Measurements from ENCODE around the gene ACTL6B. TPM values are rescaled to one million over a fixed set of nuclear protein-coding genes. Genes with fewer than 3 reads are reported as not detected.
A peak's percentile ranks its signal among the peaks of the same experiment; 100 is the strongest.

ACTL6B gene
- total RNA-seq (2021; fragmentation: NEBNext Ultra II Directional; extraction: Animal tissue kit (Norgen Biotek cat#: 25700)) (1.7 and 2.1 TPM in 2 replicates), polyA plus RNA-seq (2011; rRNA removed) (4.5 and 4.6 TPM in 2 replicates), polyA minus RNA-seq (2011; rRNA and poly(A)+ RNA removed) (0.51 and 0.60 TPM in 2 replicates)
- polyA plus RNA-seq (2011; cell fraction: cytosol; rRNA removed), result 2.7 TPM
- 3.4 TPM for polyA plus RNA-seq (2011; cell fraction: nucleus; rRNA removed)
- 1.6 to 4.0 TPM (median 3.0 TPM) in 4 replicates for polyA plus RNA-seq (2012, experiment 1 of 2)
- 2.3 TPM for polyA plus RNA-seq (2012, experiment 2 of 2)
- 1.1 TPM for polyA plus RNA-seq (2013, experiment 1 of 2)
- polyA plus RNA-seq (2013, experiment 2 of 2), result 1.0 TPM
- 2.4 TPM for polyA minus RNA-seq (2011; cell fraction: cytosol; rRNA and poly(A)+ RNA removed)
- 0.70 TPM for polyA minus RNA-seq (2011; cell fraction: nucleus; rRNA and poly(A)+ RNA removed)
- long read RNA-seq, experiment 1, partial matches to known transcripts, result 0 of 2 reads
- long read RNA-seq, experiment 1, other reads (novel, unspliced or antisense), result 1 of 2 reads
- long read RNA-seq, experiment 2, partial matches to known transcripts, result 1 of 3 reads
- long read RNA-seq, experiment 2, other reads (novel, unspliced or antisense), result 2 of 3 reads

DNA sequence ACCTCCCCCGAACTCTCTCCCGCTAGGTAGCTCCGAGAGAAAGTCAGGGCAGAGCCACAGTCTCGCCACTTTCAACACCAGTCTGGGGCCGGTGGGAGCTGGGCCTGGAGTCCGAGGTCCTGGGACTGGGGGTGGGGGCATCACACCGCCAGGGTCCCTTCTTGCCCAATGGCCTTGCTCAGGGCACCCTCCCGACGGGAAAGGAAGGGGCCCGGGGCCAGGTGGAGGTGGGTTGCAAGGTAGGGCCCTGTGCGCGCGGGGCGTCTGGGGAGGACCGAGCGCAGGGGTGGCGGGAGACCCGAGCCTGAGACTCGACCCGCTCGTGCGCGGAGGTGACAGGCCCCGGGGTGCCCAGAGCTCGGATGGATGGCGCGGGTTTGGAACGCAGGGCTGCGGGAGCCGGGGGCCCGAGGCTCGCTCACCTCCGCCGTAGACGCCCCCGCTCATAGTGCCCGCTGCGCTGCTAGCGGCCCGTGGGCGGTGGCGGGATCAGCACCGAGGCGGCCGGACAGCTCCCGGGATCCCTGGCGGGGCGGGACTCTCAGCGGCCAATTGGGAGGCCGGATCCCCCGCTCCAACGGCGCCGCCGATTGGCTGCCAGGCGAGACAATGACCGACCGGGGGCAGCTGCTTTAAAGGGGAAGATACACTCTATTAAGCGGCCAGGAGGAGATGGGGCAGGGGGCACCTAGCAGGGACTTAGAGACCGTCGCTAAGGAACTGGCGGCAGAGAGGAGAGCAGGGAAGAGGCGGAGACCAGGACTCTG is at the start of gene ACTL6B:
Gene ACTL6B, minus strand, starts transcription at position 541 of the 767 bp plus-strand sequence. Its CDS starts 94 bp downstream, at position 447.
- Histone ChIP-seq H2BK120ac (replicated peaks; ENCODE audit: low read depth, low read length) (no peak within 1 kb of the TSS), H2AK5ac (ENCODE audit: low read depth, low read length) (no peak within 1 kb of the TSS), H2BK5ac (ENCODE audit: low read depth, low read length) (no peak within 1 kb of the TSS), H3K4me3 (ENCODE audit: extremely low read depth in 1 of 4, insufficient read depth in 2 of 4, low read depth in 3 of 4, low read length in 4 of 4) (peak within 1 kb of the TSS; percentile 9 to 45 (median 24); a peak in 6 of 8 replicates), H3K9me3 (ENCODE audit: insufficient read depth in 2 of 2, low read depth in 1 of 2, low read length in 1 of 2) (no peaks in the 10 kb centered on the region), H3K14ac (ENCODE audit: insufficient read length) (no peak within 1 kb of the TSS), H4K5ac (ENCODE audit: insufficient read length, low read depth, low read length) (no peak within 1 kb of the TSS), H3K4ac (replicated peaks; ENCODE audit: insufficient read length, low read depth, low read length) (no peak within 1 kb of the TSS), H4K20me1 (replicated peaks in 1 of 2; ENCODE audit: control insufficient read depth in 1 of 2, insufficient read depth in 2 of 2, low read length in 2 of 2) (no peaks in the 10 kb centered on the region), H3K4me2 (ENCODE audit: insufficient read depth in 1 of 2, low read depth in 2 of 2, low read length in 2 of 2) (peak within 1 kb of the TSS; percentile 57 to 65), H3K23ac (ENCODE audit: insufficient read length) (no peak within 1 kb of the TSS), H3K79me2 (ENCODE audit: control insufficient read depth in 1 of 2, insufficient read depth in 2 of 2, low read length in 2 of 2) (no peaks in the 10 kb centered on the region; a peak in 1 of 4 replicates), H2BK15ac (ENCODE audit: low read length) (no peak within 1 kb of the TSS), H3K23me2 (ENCODE audit: low read depth, low read length) (peaks cover 3% of the 10 kb centered on the region; the same call in 1 of the 2 replicates), H4K8ac (ENCODE audit: extremely low read depth, insufficient read depth, low read length) (no peak within 1 kb of the TSS), H3K56ac (replicated peaks; ENCODE audit: insufficient read length, low read depth, low read length) (no peak within 1 kb of the TSS), H3K79me1 (ENCODE audit: low read depth, low read length) (no peaks in the 10 kb centered on the region), H3K18ac (ENCODE audit: extremely low read depth, low read length) (no peak within 1 kb of the TSS), H3K27me3 (replicated peaks in 1 of 4; ENCODE audit: control insufficient read depth in 3 of 4, extremely low read depth in 1 of 4, insufficient read depth in 3 of 4, low read length in 3 of 4) (peaks cover 10 to 35% (median 23%) of the 10 kb centered on the region in 4 experiments), H2AFZ (ENCODE audit: low read length) (no peak within 1 kb of the TSS), H2BK20ac (ENCODE audit: low read length) (no peak within 1 kb of the TSS), H3K36me3 (ENCODE audit: control insufficient read depth in 2 of 4, insufficient read depth in 4 of 4, low read length in 3 of 4) (no peaks in the 10 kb centered on the region), H3K9ac (replicated peaks in 1 of 4; ENCODE audit: extremely low read depth in 1 of 4, low read depth in 3 of 4, low read length in 3 of 4) (no peak within 1 kb of the TSS), H3K4me1 (replicated peaks in 1 of 4; ENCODE audit: control insufficient read depth in 3 of 4, insufficient read depth in 4 of 4, low read length in 3 of 4) (peaks cover 0 to 5% (median 0%) of the 10 kb centered on the region in 4 experiments; a peak in 2 of 7 replicates), H3K27ac (ENCODE audit: low read depth, low read length) (no peak within 1 kb of the TSS), H4K91ac (replicated peaks; ENCODE audit: insufficient read length, low read length) (no peak within 1 kb of the TSS), H2BK12ac (ENCODE audit: low read depth, low read length) (no peak within 1 kb of the TSS)
- FAIRE-seq (no peak), DNase-seq (ENCODE audit: low read depth in 1 of 2, low spot score in 2 of 2) (peak in 1 of 2 experiments; percentile 99)
- POLR2A ChIA-PET (ENCODE audit: partially characterized antibody), result interaction anchor here (0.6 to 2.0 kb wide), 10 partner anchors 10 to 227 kb away, joined by 3 to 5 read pairs (median 4); partner anchors contain the start of gene MOSPD3
- CTCF ChIA-PET (ENCODE audit: partially characterized antibody), result interaction anchor here (1.1 to 7.3 kb wide), 7 partner anchors 9 to 133 kb away, joined by 4 to 46 read pairs (median 5); partner anchors contain the start of gene MOSPD3
- 10% methylated on average over 36 of the region's 63 CpGs; no CpG with 5 or more reads in 1 of the 2 experiments for WGBS, 2 experiments (ENCODE audit: extremely low coverage in 1 of 2, insufficient coverage in 1 of 2, insufficient read length in 1 of 2, insufficient replicate concordance in 2 of 2, low coverage in 1 of 2, low lambda C conversion rate in 2 of 2, missing lambda C conversion rate in 1 of 2)
- no peak for TF ChIP-seq RFX5 (IDR thresholded peaks at IDR 0.05; ENCODE audit: borderline replicate concordance, low read depth, low read length)
- TF ChIP-seq HDAC2 (IDR thresholded peaks at IDR 0.05; ENCODE audit: borderline replicate concordance in 1 of 2, low read depth in 2 of 2, low read length in 2 of 2), result peak in 1 of 2 experiments; percentile 30; a peak in 1 of 4 replicates
- TF ChIP-seq, protein P1, sequence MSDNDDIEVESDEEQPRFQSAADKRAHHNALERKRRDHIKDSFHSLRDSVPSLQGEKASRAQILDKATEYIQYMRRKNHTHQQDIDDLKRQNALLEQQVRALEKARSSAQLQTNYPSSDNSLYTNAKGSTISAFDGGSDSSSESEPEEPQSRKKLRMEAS (IDR thresholded peaks at IDR 0.05), result peak; percentile 37; the same call in 1 of the 2 replicates
- TF ChIP-seq, protein P2, sequence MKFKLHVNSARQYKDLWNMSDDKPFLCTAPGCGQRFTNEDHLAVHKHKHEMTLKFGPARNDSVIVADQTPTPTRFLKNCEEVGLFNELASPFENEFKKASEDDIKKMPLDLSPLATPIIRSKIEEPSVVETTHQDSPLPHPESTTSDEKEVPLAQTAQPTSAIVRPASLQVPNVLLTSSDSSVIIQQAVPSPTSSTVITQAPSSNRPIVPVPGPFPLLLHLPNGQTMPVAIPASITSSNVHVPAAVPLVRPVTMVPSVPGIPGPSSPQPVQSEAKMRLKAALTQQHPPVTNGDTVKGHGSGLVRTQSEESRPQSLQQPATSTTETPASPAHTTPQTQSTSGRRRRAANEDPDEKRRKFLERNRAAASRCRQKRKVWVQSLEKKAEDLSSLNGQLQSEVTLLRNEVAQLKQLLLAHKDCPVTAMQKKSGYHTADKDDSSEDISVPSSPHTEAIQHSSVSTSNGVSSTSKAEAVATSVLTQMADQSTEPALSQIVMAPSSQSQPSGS (IDR thresholded peaks at IDR 0.05; ENCODE audit: low read length), result peak; percentile 72; the same call in 1 of the 2 replicates
- peak; percentile 97 for TF ChIP-seq EGR1 (IDR thresholded peaks at IDR 0.05; ENCODE audit: borderline replicate concordance, low read depth, low read length)
- no peak for TF ChIP-seq TBP (IDR thresholded peaks at IDR 0.05; ENCODE audit: low read depth, low read length)

All from H1 (cell line).